Tibial nerve (tissue), 4 donors: ENCODE data around the gene CRYGA.
"Not testable (repeated sequence)": the region's sequence is repeated elsewhere in the genome, so short reads cannot be mapped to it uniquely, and the experiment has no call there.

ENCODE experiments used
- EP300 ChIP-seq, 2 donors: sonication (generic); formaldehyde crosslinking; IDR thresholded peaks; one replicate each; pipeline ENCODE4 v1.6.1; 2017; ENCODE audit warnings: antibody characterized with exemption in 2 of 2, mild to moderate bottlenecking in 1 of 2
- POLR2A ChIP-seq, 2 donors: fragments of 450-650 bp; IDR thresholded peaks; one replicate each; pipeline ENCODE4 v1.6.1; 2017; ENCODE audit warnings: antibody characterized with exemption in 2 of 2, mild to moderate bottlenecking in 2 of 2, moderate library complexity in 2 of 2
- TF ChIP-seq, protein P1 (sequence below), 5 experiments: fragments of 200-600 bp in 3 of 5; fragments of 450-650 bp in 2 of 5; sonication (generic) in 3 of 5; IDR thresholded peaks; one replicate each; pipeline ENCODE4 v1.5.1; 2016 to 2019; ENCODE audit warnings: antibody characterized with exemption in 5 of 5, mild to moderate bottlenecking in 3 of 5, moderate library complexity in 2 of 5

DNA sequence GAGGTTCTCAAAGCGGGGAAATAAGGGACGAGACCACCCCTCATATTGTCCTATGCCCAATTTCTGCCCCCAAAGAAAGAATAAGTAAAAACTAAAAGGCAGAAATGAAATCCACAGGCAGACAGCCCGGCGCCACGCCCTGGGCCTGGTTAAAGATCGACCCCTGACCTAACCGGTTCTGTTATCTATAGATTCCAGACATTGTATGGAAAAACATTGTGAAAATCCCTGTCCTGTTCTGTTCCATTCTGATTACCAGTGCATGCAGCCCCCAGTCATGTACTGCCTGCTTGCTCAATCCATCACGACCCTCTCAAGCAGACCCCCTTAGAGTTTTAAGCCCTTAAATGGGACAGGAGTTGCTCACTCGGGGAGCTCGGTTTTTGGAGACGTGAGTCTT is 46.0 kb downstream of the CRYGA start:
- TF ChIP-seq EP300, POLR2A (IDR thresholded peaks at IDR 0.05): not testable (repeated sequence)
- TF ChIP-seq, protein P1, sequence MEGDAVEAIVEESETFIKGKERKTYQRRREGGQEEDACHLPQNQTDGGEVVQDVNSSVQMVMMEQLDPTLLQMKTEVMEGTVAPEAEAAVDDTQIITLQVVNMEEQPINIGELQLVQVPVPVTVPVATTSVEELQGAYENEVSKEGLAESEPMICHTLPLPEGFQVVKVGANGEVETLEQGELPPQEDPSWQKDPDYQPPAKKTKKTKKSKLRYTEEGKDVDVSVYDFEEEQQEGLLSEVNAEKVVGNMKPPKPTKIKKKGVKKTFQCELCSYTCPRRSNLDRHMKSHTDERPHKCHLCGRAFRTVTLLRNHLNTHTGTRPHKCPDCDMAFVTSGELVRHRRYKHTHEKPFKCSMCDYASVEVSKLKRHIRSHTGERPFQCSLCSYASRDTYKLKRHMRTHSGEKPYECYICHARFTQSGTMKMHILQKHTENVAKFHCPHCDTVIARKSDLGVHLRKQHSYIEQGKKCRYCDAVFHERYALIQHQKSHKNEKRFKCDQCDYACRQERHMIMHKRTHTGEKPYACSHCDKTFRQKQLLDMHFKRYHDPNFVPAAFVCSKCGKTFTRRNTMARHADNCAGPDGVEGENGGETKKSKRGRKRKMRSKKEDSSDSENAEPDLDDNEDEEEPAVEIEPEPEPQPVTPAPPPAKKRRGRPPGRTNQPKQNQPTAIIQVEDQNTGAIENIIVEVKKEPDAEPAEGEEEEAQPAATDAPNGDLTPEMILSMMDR (IDR thresholded peaks at IDR 0.05) = not testable (repeated sequence)
